ENCODE measurements around the gene DBP.

The DBP gene

GRCh38 chr19:48623556-48624066 lies 13.6 kb downstream of the DBP start:
- Histone ChIP-seq H3K4me3 (ENCODE audit: low read depth, low read length) (peak overlapping the region; percentile 84), H3K9me3 (ENCODE audit: control insufficient read depth, low read length) (no peaks in the 10 kb centered on the region), H3K36me3 (ENCODE audit: control insufficient read depth, insufficient read depth, low read length) (no peaks in the 10 kb centered on the region), H3K4me1 (peaks cover 7% of the 10 kb centered on the region), H3K27me3 (ENCODE audit: control insufficient read depth, insufficient read depth, low read length) (no peaks in the 10 kb centered on the region), H3K79me2 (peaks cover under 1% of the 10 kb centered on the region), H3K27ac (peak overlapping the region; percentile 78), H2AFZ (peak overlapping the region; percentile 75), H3K4me2 (ENCODE audit: low read length) (peak overlapping the region; percentile 96), H3K9ac (no peak overlapping the region)
- TF ChIP-seq CTCF (IDR thresholded peaks at IDR 0.05), result no peak

- Histone ChIP-seq H3K9ac (peak overlapping the region; percentile 56), H3K9me3 (ENCODE audit: control insufficient read depth, low read length) (no peaks in the 10 kb centered on the region), H3K4me3 (ENCODE audit: low read depth, low read length) (peak overlapping the region; percentile 92), H3K4me2 (ENCODE audit: low read length) (peak overlapping the region; percentile 97), H3K27me3 (ENCODE audit: control insufficient read depth, insufficient read depth, low read length) (no peaks in the 10 kb centered on the region), H2AFZ (peak overlapping the region; percentile 85), H3K36me3 (ENCODE audit: control insufficient read depth, insufficient read depth, low read length) (no peaks in the 10 kb centered on the region), H3K4me1 (peaks cover 23% of the 10 kb centered on the region), H3K27ac (peak overlapping the region; percentile 94), H3K79me2 (peaks cover 4% of the 10 kb centered on the region)
- no peak for TF ChIP-seq CTCF (IDR thresholded peaks at IDR 0.05)
These were observed 17.2 kb downstream of the DBP start for GRCh38 chr19:48619692-48620585.

GRCh38 chr19:48618916-48619691 lies 18.1 kb downstream of the DBP start, which contains the start of the genes RPL18 and SPHK2:
TSS of gene RPL18 (minus strand) at chr19:48619178. CDS start at chr19:48619143, 35 bp downstream.
TSS of gene SPHK2 (plus strand) at chr19:48619506. CDS start at chr19:48620515, 1,009 bp downstream.
- H3K4me3 ChIP-seq (ENCODE audit: low read depth, low read length), result peak within 1 kb of the TSS; percentile 92
- H3K4me1 ChIP-seq, result peaks cover 23% of the 10 kb centered on the region
- peaks cover 4% of the 10 kb centered on the region for H3K79me2 ChIP-seq
- TF ChIP-seq CTCF (IDR thresholded peaks at IDR 0.05), result peak; percentile 10
- peak within 1 kb of the TSS; percentile 97 for H3K4me2 ChIP-seq (ENCODE audit: low read length)
- H3K27ac ChIP-seq, result peak within 1 kb of the TSS; percentile 94
- peak within 1 kb of the TSS; percentile 96 for H3K9ac ChIP-seq
- peak within 1 kb of the TSS; percentile 85 for H2AFZ ChIP-seq
- H3K27me3 ChIP-seq (ENCODE audit: control insufficient read depth, insufficient read depth, low read length), result no peaks in the 10 kb centered on the region
- H3K9me3 ChIP-seq (ENCODE audit: control insufficient read depth, low read length), result no peaks in the 10 kb centered on the region
- no peaks in the 10 kb centered on the region for H3K36me3 ChIP-seq (ENCODE audit: control insufficient read depth, insufficient read depth, low read length)

- Histone ChIP-seq H3K27me3 (ENCODE audit: control insufficient read depth, insufficient read depth, low read length) (no peaks in the 10 kb centered on the region), H3K9me3 (ENCODE audit: control insufficient read depth, low read length) (no peaks in the 10 kb centered on the region), H3K4me3 (ENCODE audit: low read depth, low read length) (peak overlapping the region; percentile 92), H3K79me2 (peaks cover 4% of the 10 kb centered on the region), H3K4me1 (peaks cover 19% of the 10 kb centered on the region), H3K36me3 (ENCODE audit: control insufficient read depth, insufficient read depth, low read length) (no peaks in the 10 kb centered on the region), H3K4me2 (ENCODE audit: low read length) (peak overlapping the region; percentile 79), H3K9ac (peak overlapping the region; percentile 96), H2AFZ (peak overlapping the region; percentile 69), H3K27ac (peak overlapping the region; percentile 60)
- TF ChIP-seq CTCF (IDR thresholded peaks at IDR 0.05), result no peak
These were observed 18.8 kb downstream of the DBP start for GRCh38 chr19:48618278-48618915.
